ENCODE results near the gene PDE6B. TPM values are rescaled to one million over a fixed set of nuclear protein-coding genes. Genes with fewer than 3 reads are reported as not detected.

The PDE6B gene
- total and polyA plus RNA-seq, 2 experiments from 2014 or later = 3.4 to 5.0 TPM

GRCh38 chr4:655464-656151, 30.2 kb downstream of the PDE6B start:
- no peaks in the 10 kb centered on the region for H3K79me2 ChIP-seq (replicated peaks; ENCODE audit: insufficient read depth)
- H3K27ac ChIP-seq (ENCODE audit: low read depth) = no peak overlapping the region
- no peak overlapping the region for H3K4me2 ChIP-seq
- no peak overlapping the region for H2AFZ ChIP-seq
- no peaks in the 10 kb centered on the region for H3K27me3 ChIP-seq (ENCODE audit: insufficient read depth)
- DNase-seq (ENCODE audit: low spot score) (no peak), ATAC-seq (no peak)
- H3K36me3 ChIP-seq (ENCODE audit: insufficient read depth) = no peaks in the 10 kb centered on the region
- no peaks in the 10 kb centered on the region for H3K9me2 ChIP-seq (ENCODE audit: insufficient read depth)
- H3K27ac Mint-ChIP-seq = no peak overlapping the region
- H3K4me3 ChIP-seq = no peak overlapping the region
- H3K9me3 Mint-ChIP-seq = no peaks in the 10 kb centered on the region; the same call in 2 of the 3 replicates
- no peaks in the 10 kb centered on the region; the same call in 1 of the 2 replicates for H4K20me1 ChIP-seq (replicated peaks; ENCODE audit: insufficient read depth)
- H3K27me3 Mint-ChIP-seq (ENCODE audit: insufficient read depth, low read depth, poor library complexity) = peaks cover 12% of the 10 kb centered on the region
- peaks cover 6% of the 10 kb centered on the region; the same call in 2 of the 3 replicates for H3K36me3 Mint-ChIP-seq (ENCODE audit: low read depth)
- no peaks in the 10 kb centered on the region for H3K4me1 ChIP-seq (ENCODE audit: insufficient read depth)
- no peak overlapping the region for H3K4me3 Mint-ChIP-seq
- TF ChIP-seq ZNF331 (CRISPR knock-in tag; IDR thresholded peaks at IDR 0.05; ENCODE audit: low read depth) = no peak
- no peak for TF ChIP-seq JUNB (IDR thresholded peaks at IDR 0.05; ENCODE audit: unreplicated experiment)
- no peak for TF ChIP-seq ZNF114 (CRISPR knock-in tag; IDR thresholded peaks at IDR 0.05)
- no peak for TF ChIP-seq EZH2 (IDR thresholded peaks at IDR 0.05; ENCODE audit: low read depth, unreplicated experiment)
- no peak for TF ChIP-seq CTCF (conservative IDR thresholded peaks at IDR 0.05; ENCODE audit: low read depth in 2 of 2)
- no peak for TF ChIP-seq ETS1 (IDR thresholded peaks at IDR 0.05)
- no peak for TF ChIP-seq EZH2phosphoT487 (IDR thresholded peaks at IDR 0.05; ENCODE audit: unreplicated experiment)
- TF ChIP-seq NANOG (IDR thresholded peaks at IDR 0.05; ENCODE audit: borderline replicate concordance) = no peak
- TF ChIP-seq STAT1 (IDR thresholded peaks at IDR 0.05; ENCODE audit: unreplicated experiment) = no peak
- no peak for TF ChIP-seq POLR2AphosphoS5 (IDR thresholded peaks at IDR 0.05; ENCODE audit: low read depth)
- TF ChIP-seq CREB1 (CRISPR knock-in tag; IDR thresholded peaks at IDR 0.05; ENCODE audit: low read depth) = no peak
- no peak for TF ChIP-seq REST (IDR thresholded peaks at IDR 0.05; ENCODE audit: unreplicated experiment)
- TF ChIP-seq ZNF462 (CRISPR knock-in tag; IDR thresholded peaks at IDR 0.05) = no peak
- H3K4me1 Mint-ChIP-seq = no peaks in the 10 kb centered on the region; the same call in 2 of the 3 replicates
- H3F3A ChIP-seq (replicated peaks; ENCODE audit: low read depth) = 0 out of 2 replicates have a peak, but pooled peaks cover 2% of the 10 kb centered on the region

Measured in GM23338 (cell line).